GM23248 (cell line): ENCODE data around the gene CNST. TPM values are rescaled to one million over a fixed set of nuclear protein-coding genes. Genes with fewer than 3 reads are reported as not detected.
A peak's percentile ranks its signal among the peaks of the same experiment; 100 is the strongest.

Experiments used
- DNase-seq: peaks from one replicate; pipeline ENCODE4 v3.0.0-alpha.2; 2015
- H2AFZ ChIP-seq: fragments of 200-600 bp; sonication (generic); 2 replicates; pipeline ENCODE4 v1.6.1; 2016; ENCODE audit warnings: antibody characterized with exemption
- H3F3A ChIP-seq: fragments of 200-600 bp; sonication (generic); 2 replicates; pipeline ENCODE4 v1.6.1; 2016; ENCODE audit warnings: mild to moderate bottlenecking, antibody characterized with exemption, mixed run types; ENCODE audit not compliant: insufficient read depth
- H3K27ac ChIP-seq: fragments of 200-600 bp; sonication (generic); 2 replicates; pipeline ENCODE4 v1.5.1; 2016; ENCODE audit warnings: mild to moderate bottlenecking
- H3K27me3 ChIP-seq: fragments of 200-600 bp; sonication (generic); replicated peaks from 2 replicates; pipeline ENCODE4 v1.6.1; 2016; ENCODE audit warnings: mild to moderate bottlenecking; ENCODE audit not compliant: insufficient read depth
- H3K36me3 ChIP-seq: fragments of 200-600 bp; sonication (generic); 2 replicates; pipeline ENCODE4 v1.6.1; 2016; ENCODE audit warnings: low read depth, mild to moderate bottlenecking
- H3K4me1 ChIP-seq: fragments of 200-600 bp; sonication (generic); 2 replicates; pipeline ENCODE4 v1.6.1; 2016; ENCODE audit warnings: mild to moderate bottlenecking; ENCODE audit not compliant: insufficient read depth
- H3K4me2 ChIP-seq: fragments of 200-600 bp; sonication (generic); one replicate; pipeline ENCODE4 v1.6.1; 2016; ENCODE audit warnings: mild to moderate bottlenecking; ENCODE audit not compliant: unreplicated experiment
- H3K4me3 ChIP-seq: fragments of 200-600 bp; sonication (generic); 2 replicates; pipeline ENCODE4 v1.5.1; 2016; ENCODE audit warnings: mild to moderate bottlenecking
- H3K79me2 ChIP-seq: fragments of 200-600 bp; sonication (generic); 2 replicates; pipeline ENCODE4 v1.6.1; 2016; ENCODE audit warnings: mild to moderate bottlenecking; ENCODE audit not compliant: insufficient read depth
- H3K9ac ChIP-seq: fragments of 200-600 bp; sonication (generic); 2 replicates; pipeline ENCODE4 v1.6.1; 2016; ENCODE audit warnings: mild to moderate bottlenecking
- H3K9me2 ChIP-seq: fragments of 200-600 bp; sonication (generic); 2 replicates; pipeline ENCODE4 v1.6.1; 2016; ENCODE audit warnings: mixed run types, mild to moderate bottlenecking, moderate library complexity; ENCODE audit not compliant: insufficient read depth
- H3K9me3 ChIP-seq: fragments of 200-600 bp; sonication (generic); one replicate; pipeline ENCODE4 v1.6.1; 2017; ENCODE audit warnings: low read depth
- H4K20me1 ChIP-seq: fragments of 200-600 bp; sonication (generic); 2 replicates; pipeline ENCODE4 v1.6.0; 2016; ENCODE audit not compliant: insufficient read depth
- EZH2 ChIP-seq: fragments of 200-600 bp; sonication (generic); IDR thresholded peaks from 2 replicates; pipeline ENCODE4 v1.6.1; 2018; ENCODE audit warnings: antibody characterized with exemption, mild to moderate bottlenecking; ENCODE audit not compliant: insufficient read depth, poor library complexity, severe bottlenecking
- EZH2phosphoT487 ChIP-seq: fragments of 200-600 bp; sonication (generic); IDR thresholded peaks from 2 replicates; pipeline ENCODE4 v1.6.1; 2018; ENCODE audit warnings: antibody characterized with exemption, moderate library complexity, mild to moderate bottlenecking, low read depth; ENCODE audit not compliant: insufficient read depth
- WGBS, 2 experiments: methylation state at CpG; one replicate each; pipeline ENCODE4 v1.1.6; 2015 to 2017; ENCODE audit warnings: low lambda C conversion rate in 2 of 2, low coverage in 1 of 2; ENCODE audit errors: missing lambda C conversion rate in 2 of 2; 5-methylcytosine and 5-hydroxymethylcytosine counted together
- in situ Hi-C: fragments of 300-500 bp; cut with MboI; formaldehyde crosslinking; loops from 2 replicates; pipeline ENCODE4 v1.15.0; 2020
- polyA plus RNA-seq: library from polyadenylated mRNA; unstranded; fragments of >200 nt; fragmentation: Nextera tagmentation; extraction: Ambion mirVana; gene quantifications from 2 replicates; pipeline ENCODE4 v1.2.1, GENCODE V29; 2016
- total RNA-seq: library from RNA; depleted of rRNA; stranded (reverse); fragments of >200 nt; shearing (Covaris generic); gene quantifications from 2 replicates; pipeline ENCODE4 v1.2.3, GENCODE V29; 2014

Gene CNST
- total and polyA plus RNA-seq, 2 experiments from 2014 or later = 33.5 to 41.7 TPM

- DNase-seq = no peak
- WGBS, 2 experiments = 62 to 66% methylated on average over 8 of the region's 8 CpGs
- no peaks in the 10 kb centered on the region for H3F3A ChIP-seq
- H3K9me3 ChIP-seq = no peaks in the 10 kb centered on the region
- H3K27ac ChIP-seq = peak overlapping the region; percentile 42
- peak overlapping the region; percentile 80 for H3K9ac ChIP-seq
- no peaks in the 10 kb centered on the region for H3K79me2 ChIP-seq
- TF ChIP-seq EZH2phosphoT487 (no peak), EZH2 (no peak)
- H4K20me1 ChIP-seq = no peaks in the 10 kb centered on the region
- H3K36me3 ChIP-seq = no peaks in the 10 kb centered on the region
- peak overlapping the region; percentile 64 for H3K4me2 ChIP-seq
- in situ Hi-C loops = no loop called here
- peaks cover 11% of the 10 kb centered on the region; the same call in 1 of the 2 replicates for H3K4me1 ChIP-seq
- H3K27me3 ChIP-seq = no peaks in the 10 kb centered on the region
- peak overlapping the region; percentile 64 for H3K4me3 ChIP-seq
- peak overlapping the region; percentile 92 for H2AFZ ChIP-seq
- no peaks in the 10 kb centered on the region for H3K9me2 ChIP-seq
These were observed 132.3 kb downstream of the CNST start for GRCh38 chr1:246698466-246699094.

- Histone ChIP-seq H3K27ac (peak overlapping the region; percentile 42), H3K79me2 (no peaks in the 10 kb centered on the region), H3K9me3 (no peaks in the 10 kb centered on the region), H2AFZ (peak overlapping the region; percentile 92), H3K4me1 (peaks cover 11% of the 10 kb centered on the region; the same call in 1 of the 2 replicates), H3K9ac (peak overlapping the region; percentile 80), H3K9me2 (no peaks in the 10 kb centered on the region), H3K27me3 (no peaks in the 10 kb centered on the region), H3K4me3 (peak overlapping the region; percentile 64), H3F3A (no peaks in the 10 kb centered on the region), H3K36me3 (no peaks in the 10 kb centered on the region), H3K4me2 (peak overlapping the region; percentile 64), H4K20me1 (no peaks in the 10 kb centered on the region)
- WGBS, 2 experiments = 7% methylated on average over 18 of the region's 18 CpGs
- DNase-seq = peak; percentile 97
- in situ Hi-C loops = no loop called here
- no peak for TF ChIP-seq EZH2phosphoT487
- no peak for TF ChIP-seq EZH2
These were observed 133.0 kb downstream of the CNST start for GRCh38 chr1:246699095-246699735.

GRCh38 chr1:246703581-246703980, 137.3 kb downstream of the CNST start:
- Histone ChIP-seq H3K4me2 (no peak overlapping the region), H2AFZ (peak overlapping the region; percentile 10; the same call in 1 of the 2 replicates), H3K27me3 (no peaks in the 10 kb centered on the region), H3K9me3 (no peaks in the 10 kb centered on the region), H3K4me3 (no peak overlapping the region), H3F3A (peaks cover 13% of the 10 kb centered on the region; the same call in 1 of the 2 replicates), H3K79me2 (no peaks in the 10 kb centered on the region), H4K20me1 (no peaks in the 10 kb centered on the region), H3K4me1 (peaks cover 36% of the 10 kb centered on the region), H3K27ac (no peak overlapping the region), H3K9ac (no peak overlapping the region), H3K36me3 (no peaks in the 10 kb centered on the region), H3K9me2 (no peaks in the 10 kb centered on the region)
- peak; percentile 9 for DNase-seq
- 45 to 46% methylated on average over 8 of the region's 8 CpGs for WGBS, 2 experiments
- in situ Hi-C loops = no loop called here
- TF ChIP-seq EZH2phosphoT487 = no peak
- no peak for TF ChIP-seq EZH2

GRCh38 chr1:246705368-246705767, 139.1 kb downstream of the CNST start:
- H3K36me3 ChIP-seq = no peaks in the 10 kb centered on the region
- in situ Hi-C loops = no loop called here
- TF ChIP-seq EZH2phosphoT487 (peak; percentile 77; the same call in 1 of the 2 replicates), EZH2 (no peak)
- H3K9me3 ChIP-seq = no peaks in the 10 kb centered on the region
- no peaks in the 10 kb centered on the region for H3K9me2 ChIP-seq
- H3K27me3 ChIP-seq = no peaks in the 10 kb centered on the region
- peak overlapping the region; percentile 76 for H3K4me2 ChIP-seq
- H3K27ac ChIP-seq = peak overlapping the region; percentile 94
- H3K79me2 ChIP-seq = no peaks in the 10 kb centered on the region
- peak; percentile 95 for DNase-seq
- peaks cover 31% of the 10 kb centered on the region for H3K4me1 ChIP-seq
- no peaks in the 10 kb centered on the region for H4K20me1 ChIP-seq
- peaks cover 13% of the 10 kb centered on the region; the same call in 1 of the 2 replicates for H3F3A ChIP-seq
- H3K4me3 ChIP-seq = peak overlapping the region; percentile 42; the same call in 1 of the 2 replicates
- H3K9ac ChIP-seq = peak overlapping the region; percentile 74
- WGBS, 2 experiments = 1 to 2% methylated on average over 3 of the region's 3 CpGs
- H2AFZ ChIP-seq = peak overlapping the region; percentile 73
